H9 (cell line): ENCODE measurements around the gene MDFIC. TPM values are rescaled to one million over a fixed set of nuclear protein-coding genes. Genes with fewer than 3 reads are reported as not detected.

Experiments used
- DNase-seq: peaks from one replicate; pipeline ENCODE4 v3.0.0-alpha.2; 2017
- H2AFZ ChIP-seq: one replicate; pipeline ENCODE4 v1.6.1; 2013; ENCODE audit warnings: mild to moderate bottlenecking, low read length, control low read depth, moderate library complexity
- H2AK5ac ChIP-seq: 2 replicates; pipeline ENCODE4 v1.6.1; 2013; ENCODE audit warnings: low read length, control low read depth, mixed read lengths; ENCODE audit not compliant: insufficient read length
- H2BK120ac ChIP-seq: one replicate; pipeline ENCODE4 v1.6.1; 2013; ENCODE audit warnings: low read depth, mild to moderate bottlenecking, low read length, control low read depth, inconsistent platforms; ENCODE audit not compliant: poor library complexity, severe bottlenecking
- H2BK12ac ChIP-seq: 2 replicates; pipeline ENCODE4 v1.6.1; 2013; ENCODE audit warnings: low read length, control low read depth, mixed read lengths, low read depth; ENCODE audit not compliant: insufficient read length
- H2BK15ac ChIP-seq: 2 replicates; pipeline ENCODE4 v1.6.1; 2013; ENCODE audit warnings: low read depth, low read length, control low read depth
- H2BK20ac ChIP-seq: one replicate; pipeline ENCODE4 v1.6.1; 2013; ENCODE audit warnings: low read depth, mild to moderate bottlenecking, low read length, control low read depth, inconsistent platforms; ENCODE audit not compliant: poor library complexity, severe bottlenecking
- H2BK5ac ChIP-seq: 2 replicates; pipeline ENCODE4 v1.6.1; 2013; ENCODE audit warnings: low read length, control low read depth, mixed read lengths; ENCODE audit not compliant: insufficient read length
- H3K14ac ChIP-seq: 2 replicates; pipeline ENCODE4 v1.6.1; 2013; ENCODE audit warnings: low read length, control low read depth; ENCODE audit not compliant: insufficient read depth
- H3K18ac ChIP-seq: 2 replicates; pipeline ENCODE4 v1.6.1; 2013; ENCODE audit warnings: low read depth, mild to moderate bottlenecking, mixed read lengths, low read length, control low read depth; ENCODE audit not compliant: insufficient read length
- H3K23ac ChIP-seq: 2 replicates; pipeline ENCODE4 v1.6.1; 2013; ENCODE audit warnings: low read length, control low read depth, mixed read lengths, low read depth; ENCODE audit not compliant: insufficient read length
- H3K23me2 ChIP-seq: 2 replicates; pipeline ENCODE4 v1.6.1; 2013; ENCODE audit warnings: low read depth, mild to moderate bottlenecking, mixed read lengths, low read length, control low read depth; ENCODE audit not compliant: insufficient read length, poor library complexity, severe bottlenecking
- H3K27ac ChIP-seq: 2 replicates; pipeline ENCODE4 v1.5.1; 2013; ENCODE audit warnings: low read length, control low read depth, mixed read lengths, low read depth; ENCODE audit not compliant: insufficient read length
- H3K27me3 ChIP-seq: 2 replicates; pipeline ENCODE4 v1.6.1; 2013; ENCODE audit warnings: low read length, control low read depth, inconsistent platforms; ENCODE audit not compliant: insufficient read depth
- H3K4ac ChIP-seq: 2 replicates; pipeline ENCODE4 v1.6.1; 2013; ENCODE audit warnings: low read depth, mild to moderate bottlenecking, control low read depth, inconsistent platforms, low read length, moderate library complexity
- H3K4me1 ChIP-seq: 2 replicates; pipeline ENCODE4 v1.6.1; 2013; ENCODE audit warnings: low read length, control low read depth, inconsistent platforms; ENCODE audit not compliant: insufficient read depth
- H3K4me2 ChIP-seq: 2 replicates; pipeline ENCODE4 v1.6.1; 2013; ENCODE audit warnings: low read length, control low read depth, mixed read lengths; ENCODE audit not compliant: insufficient read length, insufficient read depth
- H3K56ac ChIP-seq: 2 replicates; pipeline ENCODE4 v1.6.1; 2013; ENCODE audit warnings: low read depth, mild to moderate bottlenecking, mixed read lengths, low read length, control low read depth; ENCODE audit not compliant: insufficient read length
- H3K79me1 ChIP-seq: 2 replicates; pipeline ENCODE4 v1.6.1; 2013; ENCODE audit warnings: low read depth, mild to moderate bottlenecking, moderate library complexity, low read length, control low read depth, inconsistent platforms; ENCODE audit not compliant: insufficient read depth, poor library complexity, severe bottlenecking
- H3K79me2 ChIP-seq: 2 replicates; pipeline ENCODE4 v1.6.1; 2013; ENCODE audit warnings: low read length, control low read depth, inconsistent platforms; ENCODE audit not compliant: insufficient read depth
- H3K9ac ChIP-seq: 2 replicates; pipeline ENCODE4 v1.6.1; 2013; ENCODE audit warnings: low read length, control low read depth, mixed read lengths; ENCODE audit not compliant: insufficient read length; ENCODE audit errors: extremely low read depth
- H3K9me3 ChIP-seq: one replicate; pipeline ENCODE4 v1.6.1; 2013; ENCODE audit warnings: low read depth, low read length, inconsistent platforms; ENCODE audit not compliant: control insufficient read depth
- H3T11ph ChIP-seq: one replicate; pipeline ENCODE4 v1.6.1; 2013; ENCODE audit warnings: mild to moderate bottlenecking, low read length, control low read depth, inconsistent platforms
- H4K20me1 ChIP-seq: one replicate; pipeline ENCODE4 v1.6.1; 2013; ENCODE audit not compliant: control insufficient read depth, insufficient read length, insufficient read depth
- H4K5ac ChIP-seq: 2 replicates; pipeline ENCODE4 v1.6.1; 2013; ENCODE audit warnings: low read depth, mild to moderate bottlenecking, mixed read lengths, low read length, control low read depth; ENCODE audit not compliant: insufficient read length
- H4K8ac ChIP-seq: replicated peaks from 2 replicates; pipeline ENCODE4 v1.6.1; 2013; ENCODE audit warnings: low read length, control low read depth, mixed read lengths, low read depth; ENCODE audit not compliant: insufficient read length
- H4K91ac ChIP-seq: 2 replicates; pipeline ENCODE4 v1.6.1; 2013; ENCODE audit warnings: low read depth, mild to moderate bottlenecking, moderate library complexity, mixed read lengths, low read length, control low read depth; ENCODE audit not compliant: insufficient read length
- H3K27ac Mint-ChIP-seq, 3 experiments: 2 replicates in 2 of 3; 3 replicates in 1 of 3; pipeline ENCODE4 v1.8.0; 2020 to 2021; ENCODE audit warnings: mixed read lengths in 3 of 3, mild to moderate bottlenecking in 1 of 3, moderate library complexity in 1 of 3
- H3K27me3 Mint-ChIP-seq: 2 replicates; pipeline ENCODE4 v1.8.0; 2021; ENCODE audit warnings: low read depth, mild to moderate bottlenecking, moderate library complexity, mixed read lengths
- H3K36me3 Mint-ChIP-seq, 3 experiments: 2 replicates in 2 of 3; 3 replicates in 1 of 3; pipeline ENCODE4 v1.8.0; 2020 to 2021; ENCODE audit warnings: low read depth in 3 of 3, mixed read lengths in 3 of 3; ENCODE audit not compliant: insufficient read depth in 1 of 3
- H3K4me1 Mint-ChIP-seq, 2 experiments: 2 replicates each; pipeline ENCODE4 v1.8.0; 2020; ENCODE audit warnings: mixed read lengths in 2 of 2
- H3K4me3 Mint-ChIP-seq, 2 experiments: 2 replicates in 1 of 2; 3 replicates in 1 of 2; pipeline ENCODE4 v1.8.0; 2020 to 2021; ENCODE audit warnings: mild to moderate bottlenecking in 2 of 2, mixed read lengths in 2 of 2, moderate library complexity in 1 of 2
- H3K9me3 Mint-ChIP-seq, 2 experiments: 2 replicates in 1 of 2; 3 replicates in 1 of 2; pipeline ENCODE4 v1.8.0; 2020; ENCODE audit warnings: mild to moderate bottlenecking in 2 of 2, mixed read lengths in 2 of 2, moderate library complexity in 1 of 2
- WGBS: extraction: QIAGEN DNeasy Blood & Tissue Kit; methylation state at CpG from one replicate; pipeline ENCODE4 v1.1.7; 2013; ENCODE audit warnings: missing lambda C conversion rate, low lambda C conversion rate, mixed read lengths; ENCODE audit not compliant: insufficient read length; ENCODE audit errors: extremely low coverage; 5-methylcytosine and 5-hydroxymethylcytosine counted together
- total RNA-seq: library from RNA; stranded (reverse); gene quantifications from 2 replicates; pipeline ENCODE4 v1.2.1, GENCODE V29; 2021
- TF ChIP-seq, protein P1 (sequence below): fragments of 200-600 bp; sonication (generic); conservative IDR thresholded peaks from 3 replicates; pipeline ENCODE4 v1.8.0; 2021; ENCODE audit warnings: antibody characterized with exemption, mild to moderate bottlenecking

The MDFIC gene
- total RNA-seq, 1 experiment from 2014 or later: 2.0 TPM

GRCh38 chr7:114985116-114985715 lies 63.3 kb downstream of the MDFIC start:
- Histone ChIP-seq H3K14ac (no peak overlapping the region), H3K79me2 (no peaks in the 10 kb centered on the region), H3K9me3 (no peaks in the 10 kb centered on the region), H3K18ac (no peak overlapping the region), H4K91ac (no peak overlapping the region), H2BK15ac (no peak overlapping the region), H2BK20ac (no peak overlapping the region), H3K9ac (no peak overlapping the region), H3K23me2 (no peaks in the 10 kb centered on the region), H4K20me1 (no peaks in the 10 kb centered on the region), H3K23ac (no peak overlapping the region), H2BK120ac (no peak overlapping the region), H3K56ac (no peak overlapping the region), H2BK5ac (no peak overlapping the region), H3K4me1 (peaks cover 7% of the 10 kb centered on the region), H3K27me3 (no peaks in the 10 kb centered on the region), H4K8ac (no peak overlapping the region), H3K79me1 (no peaks in the 10 kb centered on the region), H3K4ac (no peak overlapping the region), H3T11ph (no peak overlapping the region), H2AK5ac (no peak overlapping the region), H3K27ac (no peak overlapping the region), H4K5ac (no peak overlapping the region), H2AFZ (no peak overlapping the region), H2BK12ac (no peak overlapping the region), H3K4me2 (no peak overlapping the region)
- TF ChIP-seq, protein P1, sequence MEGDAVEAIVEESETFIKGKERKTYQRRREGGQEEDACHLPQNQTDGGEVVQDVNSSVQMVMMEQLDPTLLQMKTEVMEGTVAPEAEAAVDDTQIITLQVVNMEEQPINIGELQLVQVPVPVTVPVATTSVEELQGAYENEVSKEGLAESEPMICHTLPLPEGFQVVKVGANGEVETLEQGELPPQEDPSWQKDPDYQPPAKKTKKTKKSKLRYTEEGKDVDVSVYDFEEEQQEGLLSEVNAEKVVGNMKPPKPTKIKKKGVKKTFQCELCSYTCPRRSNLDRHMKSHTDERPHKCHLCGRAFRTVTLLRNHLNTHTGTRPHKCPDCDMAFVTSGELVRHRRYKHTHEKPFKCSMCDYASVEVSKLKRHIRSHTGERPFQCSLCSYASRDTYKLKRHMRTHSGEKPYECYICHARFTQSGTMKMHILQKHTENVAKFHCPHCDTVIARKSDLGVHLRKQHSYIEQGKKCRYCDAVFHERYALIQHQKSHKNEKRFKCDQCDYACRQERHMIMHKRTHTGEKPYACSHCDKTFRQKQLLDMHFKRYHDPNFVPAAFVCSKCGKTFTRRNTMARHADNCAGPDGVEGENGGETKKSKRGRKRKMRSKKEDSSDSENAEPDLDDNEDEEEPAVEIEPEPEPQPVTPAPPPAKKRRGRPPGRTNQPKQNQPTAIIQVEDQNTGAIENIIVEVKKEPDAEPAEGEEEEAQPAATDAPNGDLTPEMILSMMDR: no peak
- Mint-ChIP-seq H3K27ac (no peak overlapping the region), H3K36me3 (peaks cover 0 to 1% (median 0%) of the 10 kb centered on the region in 3 experiments; a peak in 2 of 7 replicates), H3K9me3 (no peaks in the 10 kb centered on the region), H3K4me1 (peaks cover 19 to 24% of the 10 kb centered on the region in 2 experiments), H3K27me3 (no peaks in the 10 kb centered on the region), H3K4me3 (no peak overlapping the region)
- no peak for DNase-seq
- no CpG with 5 or more reads among the region's 2 CpGs for WGBS
